ENCODE results near the gene TIGAR.

GRCh38 chr12:4379405-4379804 is 58.4 kb downstream of the TIGAR start, which contains the start of gene FGF23:
- no peak for TF ChIP-seq EZH2phosphoT487 (IDR thresholded peaks at IDR 0.05; ENCODE audit: low read depth)
- TF ChIP-seq CTCF (IDR thresholded peaks at IDR 0.05; ENCODE audit: low read depth, low read length) = no peak

Measured in OCI-LY3 (cell line).